K562 (cell line): ENCODE measurements around the gene OR51E2. TPM values are rescaled to one million over a fixed set of nuclear protein-coding genes. Genes with fewer than 3 reads are reported as not detected.

Experiments used
- ATAC-seq: fragments of 200-7000 bp; cut with Tn5 transposase; 3 replicates; pipeline ENCODE4 v1.9.1; 2020; ENCODE audit warnings: moderate library complexity
- BruUV-seq: library from RNA; stranded (reverse); fragments of 400-500 nt; replicated peaks from 2 replicates; lab custom pipeline; 2021; lab: Mats Ljungman, UMichigan
- CTCF ChIA-PET: fragments of 300-600 bp; formaldehyde crosslinking; extraction: SDS; loops from one replicate; lab custom pipeline; 2021; ENCODE audit warnings: low intra/inter-chr PET ratio; lab: Yijun Ruan, JAX
- POLR2A ChIA-PET: fragments of 300-600, 350-650 bp; sonication (Branson Sonifier 250); formaldehyde crosslinking; extraction: SDS; loops from one replicate; lab custom pipeline; 2021; ENCODE audit warnings: antibody characterized with exemption, inconsistent platforms; lab: Yijun Ruan, JAX
- DNase-seq, 4 experiments: peaks; one replicate each; pipeline versions ENCODE4 v3.0.0 to v3.0.0-alpha.2; 2011 to 2018; ENCODE audit warnings: low spot score in 3 of 4, mixed read lengths in 3 of 4; ENCODE audit errors: extremely low read depth in 1 of 4
- FAIRE-seq: peaks from 2 replicates; lab custom pipeline; 2011; peaks lifted over from hg19 to GRCh38; lab: Jason Lieb, UNC
- H2AFZ ChIP-seq: 2 replicates; pipeline ENCODE4 v1.6.0; 2011; ENCODE audit warnings: low read depth, low read length, control low read depth, inconsistent platforms
- H3K27ac ChIP-seq: fragments of 200-600 bp; 3 replicates; pipeline ENCODE4 v1.8.0; 2011; ENCODE audit warnings: low read depth, mild to moderate bottlenecking, control low read depth, inconsistent platforms, low read length, moderate library complexity, mixed read lengths; ENCODE audit errors: extremely low read depth
- H3K27me3 ChIP-seq, 2 experiments: fragments of 300-600 bp in 1 of 2; 2 replicates in 1 of 2; 3 replicates in 1 of 2; pipeline versions ENCODE4 v1.6.0 to v1.8.0; 2011; ENCODE audit warnings: inconsistent platforms in 2 of 2, low read length in 2 of 2, mild to moderate bottlenecking in 1 of 2, mixed read lengths in 1 of 2, moderate library complexity in 1 of 2; ENCODE audit not compliant: control insufficient read depth in 2 of 2, insufficient read depth in 2 of 2
- H3K36me3 ChIP-seq: fragments of 300-600 bp; 3 replicates; pipeline ENCODE4 v1.8.0; 2011; ENCODE audit warnings: mild to moderate bottlenecking, low read length, inconsistent platforms; ENCODE audit not compliant: control insufficient read depth, insufficient read depth
- H3K4me1 ChIP-seq, 2 experiments: fragments of 200-600 bp in 1 of 2; replicated peaks in 1 of 2; 2 replicates in 1 of 2; 3 replicates in 1 of 2; pipeline versions ENCODE4 v1.5.1 to v1.8.0; 2011; ENCODE audit warnings: inconsistent platforms in 2 of 2, low read length in 2 of 2, mild to moderate bottlenecking in 1 of 2, mixed read lengths in 1 of 2, moderate library complexity in 1 of 2; ENCODE audit not compliant: control insufficient read depth in 2 of 2, insufficient read depth in 2 of 2
- H3K4me2 ChIP-seq: 2 replicates; pipeline ENCODE4 v1.6.1; 2011; ENCODE audit warnings: low read length, control low read depth, inconsistent platforms, mixed read lengths; ENCODE audit not compliant: insufficient read depth
- H3K4me3 ChIP-seq: fragments of 200-600 bp; sonication (generic), shearing (Covaris generic); 2 replicates; pipeline ENCODE4 v1.5.1; 2016; ENCODE audit warnings: control low read depth, inconsistent platforms
- H3K79me2 ChIP-seq: fragments of 200-600 bp; 3 replicates; pipeline ENCODE4 v1.8.0; 2011; ENCODE audit warnings: low read length, inconsistent platforms; ENCODE audit not compliant: control insufficient read depth, insufficient read depth
- H3K9ac ChIP-seq, 2 experiments: 2 replicates each; pipeline versions ENCODE4 v1.6.0 to v1.6.1; 2011; ENCODE audit warnings: low read depth in 2 of 2, low read length in 2 of 2, control low read depth in 1 of 2, inconsistent platforms in 1 of 2, mild to moderate bottlenecking in 1 of 2, mixed read lengths in 1 of 2; ENCODE audit not compliant: insufficient read depth in 1 of 2
- H3K9me1 ChIP-seq: one replicate; pipeline ENCODE4 v1.6.0; 2011; ENCODE audit warnings: inconsistent platforms, mild to moderate bottlenecking, low read length, moderate library complexity; ENCODE audit not compliant: control insufficient read depth, insufficient read depth
- H3K9me3 ChIP-seq: replicated peaks from 2 replicates; pipeline ENCODE4 v1.5.1; 2011; ENCODE audit warnings: low read depth, low read length, inconsistent platforms; ENCODE audit not compliant: control insufficient read depth, insufficient read depth
- H4K20me1 ChIP-seq: replicated peaks from 2 replicates; pipeline ENCODE4 v1.6.1; 2011; ENCODE audit warnings: low read length, inconsistent platforms, mixed read lengths; ENCODE audit not compliant: control insufficient read depth, insufficient read depth
- ARID1B ChIP-seq: fragments of 450-650 bp; IDR thresholded peaks from 2 replicates; pipeline ENCODE4 v1.6.1; 2016; ENCODE audit warnings: antibody characterized with exemption, mild to moderate bottlenecking, inconsistent platforms
- CCNT2 ChIP-seq: IDR thresholded peaks from 2 replicates; pipeline ENCODE4 v1.6.1; 2011; ENCODE audit warnings: borderline replicate concordance, low read depth, mild to moderate bottlenecking, moderate library complexity, mixed read lengths, low read length; ENCODE audit not compliant: insufficient read length; ENCODE audit errors: extremely low read depth
- DDX20 ChIP-seq: fragments of 450-650 bp; IDR thresholded peaks from 2 replicates; pipeline ENCODE4 v1.6.1; 2016; ENCODE audit warnings: missing genetic modification characterization, low read depth, mild to moderate bottlenecking, missing compliant biosample characterization, moderate library complexity
- ILK ChIP-seq: fragments of 450-650 bp; IDR thresholded peaks from 2 replicates; pipeline ENCODE4 v1.6.1; 2016; ENCODE audit warnings: missing genetic modification characterization, low read depth, mild to moderate bottlenecking, missing compliant biosample characterization, moderate library complexity, borderline replicate concordance
- IRF2 ChIP-seq: sonication (generic); formaldehyde crosslinking; IDR thresholded peaks from 2 replicates; pipeline ENCODE4 v1.8.1; 2022; ENCODE audit warnings: mild to moderate bottlenecking, missing genetic modification reagents
- PBX2 ChIP-seq, 2 experiments: IDR thresholded peaks in 1 of 2; conservative IDR thresholded peaks in 1 of 2; 2 replicates each; pipeline ENCODE4 v1.6.1; 2016; ENCODE audit warnings: low read depth in 2 of 2, mild to moderate bottlenecking in 1 of 2, missing compliant biosample characterization in 1 of 2, missing genetic modification characterization in 1 of 2, moderate library complexity in 1 of 2
- PCBP1 ChIP-seq: fragments of 200-400 bp; formaldehyde crosslinking; IDR thresholded peaks from 2 replicates; pipeline ENCODE4 v1.6.1; 2018; ENCODE audit warnings: mild to moderate bottlenecking, low read depth, low read length; ENCODE audit not compliant: poor library complexity, severe bottlenecking
- PYGO2 ChIP-seq: fragments of 450-650 bp; IDR thresholded peaks from 2 replicates; pipeline ENCODE4 v1.6.1; 2016; ENCODE audit warnings: mild to moderate bottlenecking, missing genetic modification characterization, moderate library complexity, missing compliant biosample characterization
- RFX5 ChIP-seq: IDR thresholded peaks from 2 replicates; pipeline ENCODE4 v1.6.1; 2011; ENCODE audit warnings: low read depth, mild to moderate bottlenecking, improper control_type of control experiment, low read length
- TBP ChIP-seq: optimal IDR thresholded peaks from 2 replicates; pipeline ENCODE3; 2011; ENCODE audit warnings: low read depth, low read length, improper control_type of control experiment
- XRCC3 ChIP-seq: fragments of 450-650 bp; IDR thresholded peaks from 2 replicates; pipeline ENCODE4 v1.6.1; 2017; ENCODE audit warnings: mild to moderate bottlenecking, moderate library complexity
- ZFP30 ChIP-seq: fragments of 250-450 bp; sonication (Bioruptor Pico); IDR thresholded peaks from 2 replicates; pipeline ENCODE4 v1.8.0; 2022; ENCODE audit warnings: moderate library complexity, mild to moderate bottlenecking, inconsistent platforms, borderline replicate concordance
- ZNF507 ChIP-seq: conservative IDR thresholded peaks from 2 replicates; pipeline ENCODE4 v1.6.1; 2017; ENCODE audit warnings: missing genetic modification characterization, missing compliant biosample characterization
- ZNF668 ChIP-seq: fragments of 250-450 bp; sonication (Bioruptor Pico); IDR thresholded peaks from 2 replicates; pipeline ENCODE4 v1.8.0; 2022; ENCODE audit warnings: mild to moderate bottlenecking, inconsistent platforms
- WGBS: fragments of 100-300 bp; shearing (Covaris generic); methylation state at CpG from one replicate; pipeline ENCODE4 v1.1.6; 2016; ENCODE audit warnings: low coverage, mixed read lengths; ENCODE audit not compliant: insufficient coverage; ENCODE audit errors: missing lambda C conversion rate; 5-methylcytosine and 5-hydroxymethylcytosine counted together
- in situ Hi-C: fragments of 300-500 bp; cut with MboI; formaldehyde crosslinking; loops from 4 replicates; pipeline ENCODE4 v1.15.0; 2018; ENCODE audit warnings: inconsistent platforms, mixed read lengths
- intact Hi-C: fragments of 100-400 bp; cut with micrococcal nuclease; formaldehyde crosslinking; loops from 2 replicates; pipeline ENCODE4 v1.14.2; 2022
- polyA plus RNA-seq, 8 experiments: library from polyadenylated mRNA; depleted of rRNA in 4 of 8; stranded (reverse) in 5 of 8; unstranded in 3 of 8; fragments of >200 nt; fragmentation: Nextera tagmentation in 2 of 8; fragmentation: Illumina TruSeq in 1 of 8; extraction: Ambion mirVana in 2 of 8; extraction: Trizol in 1 of 8; gene quantifications; 2 replicates each; pipeline versions ENCODE4 v1.2.1 to v1.2.3, GENCODE V29; 2011 to 2014; ENCODE audit warnings: inconsistent platforms in 1 of 8, missing spikeins in 1 of 8
- total RNA-seq, 7 experiments: library from RNA; depleted of rRNA in 6 of 7; stranded (reverse); fragments of >200 nt in 6 of 7; fragmentation: Illumina TruSeq in 2 of 7; extraction: Trizol in 2 of 7; gene quantifications; 2 replicates each; pipeline versions ENCODE4 v1.2.1 to v1.2.3, GENCODE V29; 2011 to 2021; ENCODE audit warnings: low replicate concordance in 1 of 7

The OR51E2 gene
- total and polyA plus RNA-seq, 9 of the 15 experiments (the other 6 are each of a cell fraction or from before 2014, with no cell fraction given) = not detected

GRCh38 chr11:4672470-4672869, 25.2 kb downstream of the OR51E2 start:
- DNase-seq (no peak), FAIRE-seq (no peak), ATAC-seq (no peak)
- TF ChIP-seq PBX2 (CRISPR knock-in tag; IDR thresholded peaks at IDR 0.05; ENCODE audit: low read depth) (no peak), PBX2 (tag; conservative IDR thresholded peaks at IDR 0.05; ENCODE audit: low read depth) (no peak), CCNT2 (no peak), RFX5 (no peak), TBP (no peak), ZFP30 (CRISPR knock-in tag) (no peak), PCBP1 (no peak), ZNF668 (no peak), ARID1B (no peak), XRCC3 (no peak), ZNF507 (tag) (no peak), PYGO2 (tag) (no peak), IRF2 (CRISPR knock-in tag) (no peak), DDX20 (tag) (no peak), ILK (tag) (no peak)
- Histone ChIP-seq H3K9me3 (no peaks in the 10 kb centered on the region), H3K27ac (no peak overlapping the region), H3K9ac (no peak overlapping the region), H3K79me2 (no peaks in the 10 kb centered on the region), H2AFZ (no peak overlapping the region), H4K20me1 (no peaks in the 10 kb centered on the region), H3K9me1 (no peaks in the 10 kb centered on the region), H3K4me1 (no peaks in the 10 kb centered on the region), H3K27me3 (peaks cover 0 to 3% of the 10 kb centered on the region in 2 experiments; a peak in 3 of 5 replicates), H3K36me3 (no peaks in the 10 kb centered on the region), H3K4me2 (no peak overlapping the region), H3K4me3 (no peak overlapping the region)
- in situ Hi-C loops (no loop called here), intact Hi-C loops (no loop called here)
- POLR2A ChIA-PET = no interaction called here
- no TSS peak for BruUV-seq
- CTCF ChIA-PET = no interaction called here
- WGBS = 2% methylated on average over 3 of the region's 3 CpGs
